Peyer's patch (tissue), 4 donors: ENCODE data around the gene PLEKHM2.

Experiments used
- POLR2A ChIP-seq, 2 donors: fragments of 450-650 bp; IDR thresholded peaks; one replicate each; pipeline ENCODE4 v1.5.1; 2017; ENCODE audit warnings: antibody characterized with exemption in 2 of 2, mild to moderate bottlenecking in 2 of 2, moderate library complexity in 2 of 2
- TF ChIP-seq, protein P1 (sequence below), 6 experiments: fragments of 450-650 bp in 4 of 6; fragments of 200-600 bp in 2 of 6; sonication (generic) in 1 of 6; IDR thresholded peaks; one replicate each; pipeline ENCODE4 v1.5.1; 2017 to 2019; ENCODE audit warnings: antibody characterized with exemption in 6 of 6, mild to moderate bottlenecking in 3 of 6, moderate library complexity in 1 of 6

DNA sequence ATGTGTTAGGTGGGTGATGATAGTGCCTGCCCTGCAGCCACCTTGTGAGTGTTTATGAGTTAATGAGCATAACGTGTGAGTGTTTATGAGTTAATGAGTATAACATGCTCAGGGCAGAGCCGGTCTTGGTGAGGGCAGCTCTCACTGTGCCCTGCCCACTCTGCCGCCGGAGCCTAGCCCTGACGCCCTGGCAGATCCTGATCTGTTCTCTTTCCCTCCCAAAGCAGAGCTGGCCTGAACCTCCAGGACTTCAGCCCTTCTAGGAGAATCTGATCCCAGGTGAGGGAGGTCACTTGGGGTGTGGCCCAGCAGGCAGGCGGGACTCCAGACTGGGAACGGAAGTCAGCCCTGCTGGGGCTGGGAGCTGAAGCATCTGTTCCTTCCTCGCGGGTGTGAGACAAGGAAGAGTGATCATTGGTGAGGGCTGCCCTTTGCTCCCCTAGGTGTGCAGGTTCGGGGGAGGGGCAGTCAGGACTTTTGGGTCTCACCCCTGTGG, 80.2 kb downstream of the PLEKHM2 start:
- peak in 1 of 2 donors; percentile 89 for TF ChIP-seq POLR2A (IDR thresholded peaks at IDR 0.05)
- TF ChIP-seq, protein P1, sequence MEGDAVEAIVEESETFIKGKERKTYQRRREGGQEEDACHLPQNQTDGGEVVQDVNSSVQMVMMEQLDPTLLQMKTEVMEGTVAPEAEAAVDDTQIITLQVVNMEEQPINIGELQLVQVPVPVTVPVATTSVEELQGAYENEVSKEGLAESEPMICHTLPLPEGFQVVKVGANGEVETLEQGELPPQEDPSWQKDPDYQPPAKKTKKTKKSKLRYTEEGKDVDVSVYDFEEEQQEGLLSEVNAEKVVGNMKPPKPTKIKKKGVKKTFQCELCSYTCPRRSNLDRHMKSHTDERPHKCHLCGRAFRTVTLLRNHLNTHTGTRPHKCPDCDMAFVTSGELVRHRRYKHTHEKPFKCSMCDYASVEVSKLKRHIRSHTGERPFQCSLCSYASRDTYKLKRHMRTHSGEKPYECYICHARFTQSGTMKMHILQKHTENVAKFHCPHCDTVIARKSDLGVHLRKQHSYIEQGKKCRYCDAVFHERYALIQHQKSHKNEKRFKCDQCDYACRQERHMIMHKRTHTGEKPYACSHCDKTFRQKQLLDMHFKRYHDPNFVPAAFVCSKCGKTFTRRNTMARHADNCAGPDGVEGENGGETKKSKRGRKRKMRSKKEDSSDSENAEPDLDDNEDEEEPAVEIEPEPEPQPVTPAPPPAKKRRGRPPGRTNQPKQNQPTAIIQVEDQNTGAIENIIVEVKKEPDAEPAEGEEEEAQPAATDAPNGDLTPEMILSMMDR (IDR thresholded peaks at IDR 0.05): no peak
